ENCODE data around the gene LYZL1. TPM values are rescaled to one million over a fixed set of nuclear protein-coding genes. Genes with fewer than 3 reads are reported as not detected.
"Not testable (repeated sequence)": the region's sequence is repeated elsewhere in the genome, so short reads cannot be mapped to it uniquely, and the experiment has no call there.

Gene LYZL1
- total RNA-seq, 1 donor from 2014 or later: not detected

DNA sequence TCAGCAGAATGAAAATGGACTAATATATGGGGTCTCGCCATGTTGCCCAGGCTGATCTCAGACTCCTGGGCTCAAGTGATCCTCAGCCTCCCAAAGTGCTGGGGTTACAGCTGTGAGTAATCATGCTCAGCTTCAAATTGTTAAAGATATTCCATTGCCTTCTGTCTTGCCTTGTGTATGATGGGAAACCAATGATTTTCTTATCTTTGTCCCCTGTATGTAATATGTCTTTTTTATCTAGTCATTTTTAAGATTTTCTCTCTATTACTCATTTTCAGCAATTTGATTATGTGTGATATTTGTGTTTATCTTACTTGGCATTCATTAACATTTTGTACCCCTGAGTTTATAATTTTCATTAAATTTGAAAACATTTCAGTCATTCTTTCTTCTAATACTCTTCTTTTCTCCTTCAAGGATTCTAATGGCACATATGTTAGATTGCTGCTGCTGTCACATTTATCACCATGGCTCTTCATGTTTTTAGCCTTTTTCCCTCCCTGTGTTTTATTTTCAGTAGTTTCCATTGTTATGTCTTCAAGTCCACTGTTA, 12.6 kb downstream of the LYZL1 start:
- Histone ChIP-seq H3K36me3 (no peaks in the 10 kb centered on the region), H3K4me3 (no peak overlapping the region), H3K9me3 (replicated peaks) (peaks cover 54% of the 10 kb centered on the region), H3K27ac (replicated peaks) (no peak overlapping the region), H3K4me1 (peaks cover 12% of the 10 kb centered on the region), H3K27me3 (ENCODE audit: low read depth) (no peaks in the 10 kb centered on the region)
- TF ChIP-seq, protein P1, sequence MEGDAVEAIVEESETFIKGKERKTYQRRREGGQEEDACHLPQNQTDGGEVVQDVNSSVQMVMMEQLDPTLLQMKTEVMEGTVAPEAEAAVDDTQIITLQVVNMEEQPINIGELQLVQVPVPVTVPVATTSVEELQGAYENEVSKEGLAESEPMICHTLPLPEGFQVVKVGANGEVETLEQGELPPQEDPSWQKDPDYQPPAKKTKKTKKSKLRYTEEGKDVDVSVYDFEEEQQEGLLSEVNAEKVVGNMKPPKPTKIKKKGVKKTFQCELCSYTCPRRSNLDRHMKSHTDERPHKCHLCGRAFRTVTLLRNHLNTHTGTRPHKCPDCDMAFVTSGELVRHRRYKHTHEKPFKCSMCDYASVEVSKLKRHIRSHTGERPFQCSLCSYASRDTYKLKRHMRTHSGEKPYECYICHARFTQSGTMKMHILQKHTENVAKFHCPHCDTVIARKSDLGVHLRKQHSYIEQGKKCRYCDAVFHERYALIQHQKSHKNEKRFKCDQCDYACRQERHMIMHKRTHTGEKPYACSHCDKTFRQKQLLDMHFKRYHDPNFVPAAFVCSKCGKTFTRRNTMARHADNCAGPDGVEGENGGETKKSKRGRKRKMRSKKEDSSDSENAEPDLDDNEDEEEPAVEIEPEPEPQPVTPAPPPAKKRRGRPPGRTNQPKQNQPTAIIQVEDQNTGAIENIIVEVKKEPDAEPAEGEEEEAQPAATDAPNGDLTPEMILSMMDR (IDR thresholded peaks at IDR 0.05; ENCODE audit: borderline replicate concordance): no peak
- DNase-seq: no peak
- intact Hi-C loops (cut with micrococcal nuclease): loop anchor here (5.0 to 10.0 kb wide), 2 partner anchors 637 to 674 kb away; no protein-coding TSS in a partner anchor

DNA sequence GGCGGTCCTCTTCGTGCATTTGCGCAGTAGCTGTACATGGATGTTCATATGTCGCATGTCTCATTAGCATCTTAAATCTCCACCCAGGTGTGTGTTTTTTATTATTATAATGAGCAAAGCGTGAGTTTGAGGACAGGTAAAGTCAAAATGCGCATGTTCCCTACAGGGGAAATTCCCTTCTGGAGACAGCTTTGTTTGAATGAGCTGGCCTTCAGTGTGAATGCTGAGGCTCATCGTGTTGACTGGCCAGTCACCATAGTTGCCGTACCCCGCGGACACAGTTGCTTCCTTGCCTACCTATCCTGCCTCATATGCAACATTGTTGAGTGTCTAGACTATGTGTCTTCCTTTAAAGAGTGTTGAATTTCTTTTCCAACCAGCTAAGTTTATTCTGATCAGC, 13.6 kb downstream of the LYZL1 start:
- DNase-seq: no peak
- no peak overlapping the region for H3K27ac ChIP-seq (replicated peaks)
- peaks cover 46% of the 10 kb centered on the region for H3K9me3 ChIP-seq (replicated peaks)
- peaks cover 12% of the 10 kb centered on the region for H3K4me1 ChIP-seq
- no peaks in the 10 kb centered on the region for H3K27me3 ChIP-seq (ENCODE audit: low read depth)
- TF ChIP-seq, protein P1 (IDR thresholded peaks at IDR 0.05; ENCODE audit: borderline replicate concordance): no peak
- intact Hi-C loops (cut with micrococcal nuclease): loop anchor here (5.0 to 10.0 kb wide), 2 partner anchors 638 to 675 kb away; no protein-coding TSS in a partner anchor
- H3K4me3 ChIP-seq: no peak overlapping the region
- H3K36me3 ChIP-seq: no peaks in the 10 kb centered on the region

DNA sequence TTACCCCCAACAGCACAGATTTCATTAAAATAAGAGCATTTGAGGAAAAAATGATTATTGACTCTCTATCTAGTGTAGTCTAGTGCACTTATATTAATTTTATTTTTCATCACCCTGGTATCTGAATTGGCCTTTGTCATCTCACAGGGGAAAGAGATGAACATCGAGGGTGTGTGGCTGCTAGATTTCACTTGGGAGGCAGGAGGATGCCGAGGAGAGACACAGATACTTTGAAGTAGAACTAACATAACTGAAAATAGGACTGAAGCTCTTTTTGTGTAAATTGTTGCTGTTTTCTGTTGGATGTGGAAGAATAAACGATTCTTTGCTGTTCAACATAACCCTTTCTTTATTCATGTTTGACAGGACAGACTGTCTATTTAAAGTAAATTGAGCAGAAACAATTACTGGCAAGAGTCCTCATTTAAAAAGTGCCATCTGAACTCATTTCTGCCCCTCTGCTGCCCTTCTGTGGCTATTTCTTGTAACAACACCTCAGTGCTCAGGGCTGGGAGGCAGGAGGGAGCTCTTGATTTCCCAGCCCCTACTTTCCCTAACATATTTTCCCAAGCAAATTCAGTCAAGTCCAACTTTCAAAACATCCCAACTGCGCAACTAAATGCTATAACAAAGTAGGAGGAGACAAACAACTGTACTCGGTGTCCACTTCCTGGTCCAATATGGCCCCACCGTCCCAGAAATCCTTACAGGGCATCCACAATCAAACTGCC, 15.6 kb downstream of the LYZL1 start:
- no peaks in the 10 kb centered on the region for H3K36me3 ChIP-seq
- TF ChIP-seq, protein P1 (IDR thresholded peaks at IDR 0.05; ENCODE audit: borderline replicate concordance): peak; percentile 87
- H3K27ac ChIP-seq (replicated peaks): peak overlapping the region; percentile 22
- H3K9me3 ChIP-seq (replicated peaks): peaks cover 27% of the 10 kb centered on the region
- peak; percentile 26 for DNase-seq
- intact Hi-C loops (cut with micrococcal nuclease): loop anchor here (5.0 to 10.0 kb wide), 2 partner anchors 640 to 677 kb away; no protein-coding TSS in a partner anchor
- peak overlapping the region; percentile 19 for H3K4me3 ChIP-seq
- H3K27me3 ChIP-seq (ENCODE audit: low read depth): no peaks in the 10 kb centered on the region
- peaks cover 12% of the 10 kb centered on the region for H3K4me1 ChIP-seq

DNA sequence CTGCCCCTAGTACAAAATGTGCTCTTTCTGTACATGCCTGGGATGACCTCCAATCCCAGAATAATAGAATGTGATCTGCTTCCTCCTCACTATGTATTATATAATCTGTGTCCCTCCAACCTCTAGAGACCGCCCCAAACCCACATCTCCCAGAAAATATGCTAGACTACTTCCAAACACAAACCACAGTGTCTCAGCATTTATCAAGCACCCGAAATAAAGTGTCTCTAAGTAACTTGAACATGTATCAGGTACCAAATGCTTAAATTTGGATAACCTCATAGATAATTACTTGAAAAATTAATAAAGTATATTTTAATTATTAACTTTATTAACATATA, 16.1 kb downstream of the LYZL1 start:
- intact Hi-C loops (cut with micrococcal nuclease): loop anchor here (5.0 to 10.0 kb wide), 2 partner anchors 640 to 678 kb away; no protein-coding TSS in a partner anchor
- Histone ChIP-seq H3K4me1 (peaks cover 12% of the 10 kb centered on the region), H3K4me3 (peak overlapping the region; percentile 19), H3K27ac (replicated peaks) (peak overlapping the region; percentile 22), H3K9me3 (replicated peaks) (peaks cover 22% of the 10 kb centered on the region), H3K27me3 (ENCODE audit: low read depth) (no peaks in the 10 kb centered on the region), H3K36me3 (no peaks in the 10 kb centered on the region)
- no peak for DNase-seq
- TF ChIP-seq, protein P1 (IDR thresholded peaks at IDR 0.05; ENCODE audit: borderline replicate concordance): no peak

DNA sequence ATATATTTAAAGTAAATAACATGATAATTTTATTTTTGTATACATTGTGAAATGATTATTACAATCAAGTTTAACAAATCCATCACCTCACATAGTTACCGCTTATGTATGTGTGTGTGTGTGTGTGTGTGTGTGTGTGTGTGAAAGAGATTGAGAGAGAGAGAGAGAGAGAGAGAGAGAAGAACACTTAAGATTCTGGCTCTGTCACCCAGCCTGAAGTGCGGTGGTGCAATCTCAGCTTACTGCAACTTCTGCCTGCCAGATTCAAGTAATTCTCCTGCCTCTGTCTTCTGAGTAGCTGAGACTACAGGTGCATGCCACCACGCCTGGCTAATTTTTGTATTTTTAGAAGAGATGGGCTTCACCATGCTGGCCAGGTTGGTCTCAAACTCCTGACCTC, 17.8 kb downstream of the LYZL1 start:
- H3K4me3 ChIP-seq: no peak overlapping the region
- intact Hi-C loops (cut with micrococcal nuclease): loop anchor here (10.0 kb wide), 1 partner anchor 642 kb away; no protein-coding TSS in a partner anchor
- H3K4me1 ChIP-seq: peaks cover 12% of the 10 kb centered on the region
- H3K9me3 ChIP-seq (replicated peaks): peaks cover 5% of the 10 kb centered on the region
- H3K27ac ChIP-seq (replicated peaks): no peak overlapping the region
- no peaks in the 10 kb centered on the region for H3K36me3 ChIP-seq
- TF ChIP-seq, protein P1 (IDR thresholded peaks at IDR 0.05; ENCODE audit: borderline replicate concordance): no peak
- no peak for DNase-seq
- H3K27me3 ChIP-seq (ENCODE audit: low read depth): no peaks in the 10 kb centered on the region

DNA sequence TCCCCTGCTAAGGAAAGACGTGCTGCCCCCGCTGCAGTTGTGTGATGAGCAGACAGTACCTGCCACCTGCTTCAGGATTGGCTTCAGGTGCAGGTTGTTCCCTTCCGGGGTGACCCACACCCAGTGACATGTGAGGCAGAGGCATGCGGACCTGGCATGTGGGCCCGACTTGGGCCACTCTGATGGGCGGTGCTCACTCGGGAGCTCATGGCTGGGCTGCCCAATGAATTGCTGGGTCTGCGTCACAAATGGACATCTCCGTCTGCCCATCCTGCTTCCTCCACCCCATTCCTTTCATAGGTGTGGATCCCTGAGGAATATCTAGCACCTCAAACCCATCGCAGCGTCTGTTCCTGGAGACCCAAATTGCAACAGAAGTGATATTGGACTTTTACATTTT, 19.3 kb downstream of the LYZL1 start:
- H3K9me3 ChIP-seq (replicated peaks); H3K36me3 ChIP-seq; H3K4me3 ChIP-seq; H3K27ac ChIP-seq (replicated peaks); H3K27me3 ChIP-seq (ENCODE audit: low read depth); DNase-seq: not testable (repeated sequence)
- peaks cover 12% of the 10 kb centered on the region for H3K4me1 ChIP-seq
- intact Hi-C loops (cut with micrococcal nuclease): loop anchor here (10.0 kb wide), 1 partner anchor 643 kb away; no protein-coding TSS in a partner anchor

Data from left ventricle myocardium inferior (tissue), 1 donor.